Skeletal muscle cell (primary cell): ENCODE measurements around the gene C19orf25.

ENCODE experiments used
- DNase-seq: peaks from one replicate; pipeline ENCODE4 v3.0.0-alpha.2; 2010; ENCODE audit warnings: low read depth
- H3K4me3 ChIP-seq: 2 replicates; pipeline ENCODE4 v1.5.1; 2011; ENCODE audit warnings: low read depth, mild to moderate bottlenecking, control low read depth, low read length, moderate library complexity

Gene C19orf25

DNA sequence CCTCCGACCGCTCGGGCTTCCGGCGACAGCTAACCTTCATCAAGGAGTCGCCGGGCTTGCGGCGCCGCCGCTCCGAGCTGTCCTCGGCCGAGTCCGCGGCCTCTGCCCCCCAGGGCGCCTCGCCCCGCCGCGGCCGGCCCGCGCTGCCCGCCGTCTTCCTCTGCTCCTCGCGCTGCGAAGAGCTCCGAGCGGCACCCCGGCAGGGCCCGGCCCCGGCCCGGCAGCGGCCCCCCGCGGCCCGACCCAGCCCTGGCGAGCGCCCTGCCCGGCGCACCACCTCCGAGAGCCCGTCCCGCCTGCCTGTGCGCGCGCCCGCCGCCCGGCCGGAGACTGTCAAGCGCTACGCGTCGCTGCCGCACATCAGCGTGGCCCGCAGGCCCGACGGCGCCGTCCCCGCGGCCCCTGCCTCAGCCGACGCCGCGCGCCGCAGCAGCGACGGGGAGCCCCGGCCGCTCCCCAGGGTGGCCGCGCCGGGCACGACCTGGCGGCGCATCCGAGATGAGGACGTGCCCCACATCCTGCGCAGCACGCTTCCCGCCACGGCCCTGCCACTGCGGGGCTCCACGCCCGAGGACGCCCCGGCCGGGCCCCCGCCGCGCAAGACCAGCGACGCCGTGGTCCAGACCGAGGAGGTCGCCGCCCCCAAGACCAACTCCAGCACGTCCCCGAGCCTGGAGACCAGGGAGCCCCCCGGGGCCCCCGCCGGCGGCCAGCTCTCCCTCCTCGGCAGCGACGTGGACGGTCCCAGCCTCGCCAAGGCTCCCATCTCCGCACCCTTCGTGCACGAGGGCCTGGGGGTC lies 9.6 kb downstream of the C19orf25 start:
- H3K4me3 ChIP-seq = peak overlapping the region; percentile 32
- DNase-seq = no peak

DNA sequence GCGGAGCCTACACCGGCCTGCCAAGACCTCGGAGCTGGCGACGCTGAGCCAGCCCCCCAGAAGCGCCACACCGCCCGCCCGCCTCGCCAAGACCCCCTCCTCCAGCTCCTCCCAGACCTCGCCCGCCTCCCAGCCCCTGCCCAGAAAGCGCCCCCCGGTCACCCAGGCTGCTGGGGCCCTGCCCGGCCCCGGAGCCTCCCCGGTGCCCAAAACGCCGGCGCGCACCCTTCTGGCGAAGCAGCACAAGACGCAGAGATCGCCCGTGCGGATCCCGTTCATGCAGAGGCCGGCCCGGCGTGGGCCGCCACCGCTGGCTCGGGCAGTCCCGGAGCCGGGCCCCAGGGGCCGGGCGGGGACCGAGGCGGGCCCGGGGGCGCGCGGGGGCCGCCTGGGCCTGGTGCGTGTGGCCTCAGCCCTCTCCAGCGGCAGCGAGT lies 10.2 kb downstream of the C19orf25 start:
- no peak for DNase-seq
- peak overlapping the region; percentile 21 for H3K4me3 ChIP-seq

DNA sequence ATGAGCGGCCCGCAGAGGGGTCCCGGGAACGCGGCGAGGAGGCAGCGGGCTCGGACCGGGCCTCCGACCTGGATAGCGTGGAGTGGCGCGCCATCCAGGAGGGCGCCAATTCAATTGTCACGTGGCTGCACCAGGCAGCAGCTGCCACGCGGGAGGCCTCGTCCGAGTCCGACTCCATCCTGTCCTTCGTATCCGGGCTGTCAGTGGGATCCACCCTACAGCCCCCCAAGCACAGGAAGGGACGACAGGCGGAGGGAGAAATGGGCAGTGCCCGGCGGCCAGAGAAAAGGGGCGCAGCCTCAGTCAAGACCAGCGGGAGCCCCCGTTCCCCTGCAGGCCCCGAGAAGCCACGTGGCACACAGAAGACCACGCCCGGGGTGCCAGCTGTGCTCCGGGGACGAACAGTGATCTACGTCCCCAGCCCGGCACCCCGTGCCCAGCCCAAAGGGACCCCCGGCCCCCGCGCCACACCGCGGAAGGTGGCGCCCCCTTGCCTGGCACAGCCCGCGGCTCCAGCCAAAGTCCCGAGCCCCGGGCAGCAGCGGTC lies 10.7 kb downstream of the C19orf25 start:
- H3K4me3 ChIP-seq = peak overlapping the region; percentile 21
- no peak for DNase-seq

DNA sequence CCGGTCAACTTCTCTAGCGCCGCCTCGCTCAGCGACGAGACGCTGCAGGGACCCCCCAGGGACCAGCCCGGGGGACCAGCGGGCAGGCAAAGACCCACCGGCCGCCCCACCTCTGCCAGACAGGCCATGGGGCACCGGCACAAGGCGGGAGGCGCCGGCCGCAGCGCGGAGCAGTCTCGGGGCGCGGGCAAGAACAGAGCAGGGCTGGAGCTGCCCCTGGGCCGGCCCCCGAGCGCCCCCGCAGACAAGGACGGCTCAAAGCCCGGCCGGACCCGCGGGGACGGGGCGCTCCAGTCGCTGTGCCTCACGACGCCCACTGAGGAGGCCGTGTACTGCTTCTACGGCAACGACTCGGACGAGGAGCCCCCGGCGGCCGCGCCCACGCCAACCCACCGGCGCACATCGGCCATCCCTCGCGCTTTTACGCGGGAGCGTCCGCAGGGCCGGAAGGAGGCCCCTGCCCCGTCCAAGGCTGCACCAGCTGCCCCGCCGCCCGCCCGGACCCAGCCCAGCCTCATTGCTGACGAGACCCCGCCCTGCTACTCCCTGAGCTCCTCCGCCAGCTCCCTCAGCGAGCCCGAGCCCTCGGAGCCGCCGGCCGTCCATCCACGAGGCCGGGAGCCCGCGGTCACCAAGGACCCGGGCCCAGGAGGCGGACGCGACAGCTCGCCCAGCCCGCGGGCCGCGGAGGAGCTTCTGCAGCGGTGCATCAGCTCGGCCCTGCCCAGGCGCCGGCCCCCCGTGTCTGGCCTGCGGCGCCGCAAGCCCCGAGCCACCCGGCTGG lies 11.3 kb downstream of the C19orf25 start:
- DNase-seq = no peak
- H3K4me3 ChIP-seq = no peak overlapping the region

DNA sequence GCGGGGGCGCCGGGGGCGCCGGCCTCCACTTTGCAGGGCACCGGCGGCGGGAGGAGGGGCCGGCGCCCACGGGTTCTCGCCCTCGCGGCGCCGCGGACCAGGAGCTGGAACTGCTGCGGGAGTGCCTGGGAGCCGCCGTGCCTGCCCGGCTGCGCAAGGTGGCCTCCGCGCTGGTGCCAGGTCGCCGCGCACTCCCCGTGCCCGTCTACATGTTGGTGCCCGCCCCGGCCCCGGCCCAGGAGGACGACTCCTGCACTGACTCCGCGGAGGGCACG lies 11.9 kb downstream of the C19orf25 start:
- DNase-seq = no peak
- no peak overlapping the region for H3K4me3 ChIP-seq

DNA sequence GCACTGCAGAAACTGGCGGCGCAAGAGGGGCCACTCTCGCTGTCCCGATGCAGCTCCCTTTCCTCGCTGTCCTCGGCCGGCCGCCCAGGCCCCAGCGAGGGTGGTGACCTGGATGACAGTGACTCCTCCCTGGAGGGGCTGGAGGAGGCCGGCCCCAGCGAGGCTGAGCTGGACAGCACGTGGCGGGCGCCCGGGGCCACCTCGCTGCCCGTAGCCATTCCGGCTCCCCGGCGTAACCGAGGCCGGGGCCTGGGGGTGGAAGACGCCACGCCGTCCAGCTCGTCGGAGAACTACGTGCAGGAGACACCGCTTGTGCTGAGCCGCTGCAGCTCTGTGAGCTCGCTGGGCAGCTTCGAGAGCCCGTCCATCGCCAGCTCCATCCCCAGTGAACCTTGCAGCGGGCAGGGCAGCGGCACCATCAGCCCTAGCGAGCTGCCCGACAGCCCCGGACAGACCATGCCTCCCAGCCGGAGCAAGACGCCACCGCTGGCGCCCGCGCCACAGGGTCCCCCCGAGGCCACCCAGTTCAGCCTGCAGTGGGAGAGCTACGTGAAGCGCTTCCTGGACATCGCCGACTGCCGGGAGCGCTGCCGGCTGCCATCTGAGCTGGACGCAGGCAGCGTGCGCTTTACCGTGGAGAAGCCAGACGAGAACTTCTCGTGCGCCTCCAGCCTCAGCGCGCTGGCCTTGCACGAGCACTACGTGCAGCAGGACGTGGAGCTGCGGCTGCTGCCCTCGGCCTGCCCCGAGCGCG lies 12.4 kb downstream of the C19orf25 start:
- DNase-seq = no peak
- H3K4me3 ChIP-seq = no peak overlapping the region

DNA sequence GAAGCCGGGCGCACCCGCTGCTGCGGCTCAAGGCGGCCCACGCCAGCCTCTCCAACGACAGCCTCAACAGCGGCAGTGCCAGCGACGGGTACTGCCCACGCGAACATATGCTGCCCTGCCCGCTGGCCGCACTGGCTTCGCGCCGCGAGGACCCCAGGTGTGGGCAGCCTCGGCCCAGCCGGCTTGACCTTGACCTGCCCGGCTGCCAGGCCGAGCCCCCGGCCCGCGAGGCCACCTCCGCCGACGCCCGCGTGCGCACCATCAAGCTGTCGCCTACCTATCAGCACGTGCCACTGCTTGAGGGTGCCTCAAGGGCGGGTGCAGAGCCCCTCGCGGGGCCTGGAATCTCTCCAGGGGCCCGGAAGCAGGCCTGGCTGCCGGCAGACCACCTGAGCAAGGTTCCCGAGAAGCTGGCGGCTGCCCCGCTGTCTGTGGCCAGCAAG lies 13.0 kb downstream of the C19orf25 start:
- no peak for DNase-seq
- no peak overlapping the region for H3K4me3 ChIP-seq

DNA sequence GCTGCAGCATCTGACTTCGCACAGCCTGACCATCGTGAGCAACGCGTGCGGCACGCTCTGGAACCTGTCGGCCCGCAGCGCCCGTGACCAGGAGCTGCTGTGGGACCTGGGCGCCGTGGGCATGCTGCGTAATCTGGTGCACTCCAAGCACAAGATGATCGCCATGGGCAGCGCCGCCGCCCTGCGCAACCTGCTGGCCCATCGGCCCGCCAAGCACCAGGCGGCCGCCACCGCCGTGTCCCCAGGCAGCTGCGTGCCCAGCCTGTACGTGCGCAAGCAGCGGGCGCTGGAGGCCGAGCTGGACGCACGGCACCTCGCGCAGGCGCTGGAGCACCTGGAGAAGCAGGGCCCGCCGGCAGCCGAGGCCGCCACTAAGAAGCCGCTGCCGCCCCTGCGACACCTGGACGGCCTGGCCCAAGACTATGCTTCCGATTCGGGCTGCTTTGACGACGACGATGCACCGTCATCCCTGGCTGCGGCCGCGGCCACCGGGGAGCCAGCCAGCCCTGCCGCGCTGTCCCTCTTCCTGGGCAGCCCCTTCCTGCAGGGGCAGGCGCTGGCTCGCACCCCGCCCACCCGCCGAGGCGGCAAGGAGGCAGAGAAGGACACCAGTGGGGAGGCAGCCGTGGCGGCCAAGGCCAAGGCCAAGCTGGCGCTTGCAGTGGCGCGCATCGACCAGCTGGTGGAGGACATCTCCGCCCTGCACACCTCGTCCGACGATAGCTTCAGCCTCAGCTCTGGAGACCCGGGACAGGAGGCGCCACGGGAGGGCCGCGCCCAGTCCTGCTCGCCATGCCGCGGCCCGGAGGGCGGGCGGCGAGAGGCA lies 13.6 kb downstream of the C19orf25 start:
- DNase-seq = no peak
- no peak overlapping the region for H3K4me3 ChIP-seq

DNA sequence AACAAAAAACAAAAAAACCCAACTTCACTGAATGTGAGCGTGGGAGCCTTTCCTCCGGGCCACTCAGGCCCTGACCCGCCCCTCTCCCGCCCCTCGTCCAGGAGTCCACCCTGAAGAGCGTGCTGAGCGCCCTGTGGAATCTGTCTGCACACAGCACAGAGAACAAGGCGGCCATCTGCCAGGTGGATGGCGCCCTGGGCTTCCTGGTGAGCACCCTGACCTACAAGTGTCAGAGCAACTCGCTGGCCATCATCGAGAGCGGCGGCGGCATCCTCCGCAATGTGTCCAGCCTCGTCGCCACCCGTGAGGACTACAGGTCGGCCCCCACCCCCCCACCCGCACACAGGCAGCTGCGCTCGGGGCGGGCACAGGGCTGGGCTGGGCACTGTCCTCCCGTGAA lies 17.2 kb downstream of the C19orf25 start:
- no peak overlapping the region for H3K4me3 ChIP-seq
- no peak for DNase-seq

DNA sequence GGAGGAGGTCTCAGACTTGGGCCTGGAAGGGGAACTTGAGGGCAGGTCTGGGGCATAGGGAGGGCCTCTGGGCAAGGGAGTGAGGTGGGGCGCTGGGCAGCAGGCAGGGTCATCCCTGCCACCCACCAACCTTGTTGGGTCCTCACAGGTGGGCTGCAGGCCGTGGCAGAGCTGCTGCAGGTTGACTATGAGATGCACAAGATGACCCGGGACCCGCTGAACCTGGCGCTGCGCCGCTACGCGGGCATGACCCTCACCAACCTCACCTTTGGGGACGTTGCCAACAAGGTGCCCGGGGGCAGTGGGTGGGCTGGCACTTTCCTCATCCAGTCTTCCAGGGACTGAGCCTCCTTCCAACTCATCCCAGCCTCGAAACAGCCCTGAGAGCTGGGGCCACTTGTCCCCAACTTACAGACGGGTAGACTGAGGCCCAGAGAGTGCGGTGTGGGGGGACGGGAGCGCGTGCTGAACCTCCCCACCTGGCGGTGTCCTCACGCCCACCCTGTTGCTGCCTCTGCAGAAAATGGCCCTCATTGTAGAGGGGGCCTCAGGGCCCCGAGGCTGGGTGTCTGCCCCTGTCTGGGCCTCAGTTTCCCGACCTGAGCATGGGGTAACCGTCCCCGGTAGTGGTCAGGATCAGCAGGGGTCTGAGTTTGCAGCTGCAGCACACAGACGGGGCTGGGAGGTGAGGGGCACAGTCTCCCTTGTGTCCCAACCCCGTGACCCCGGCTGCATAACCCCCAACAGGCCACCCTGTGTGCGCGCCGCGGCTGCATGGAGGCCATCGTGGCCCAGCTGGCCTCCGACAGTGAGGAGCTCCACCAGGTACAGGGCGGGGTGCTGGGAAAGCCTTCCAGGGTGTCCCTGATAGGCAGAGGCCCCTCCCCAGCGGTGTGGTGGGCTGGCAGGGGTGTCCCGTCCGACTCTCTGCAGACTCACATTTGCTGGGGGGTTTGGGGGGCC lies 18.7 kb downstream of the C19orf25 start:
- H3K4me3 ChIP-seq = no peak overlapping the region
- no peak for DNase-seq

DNA sequence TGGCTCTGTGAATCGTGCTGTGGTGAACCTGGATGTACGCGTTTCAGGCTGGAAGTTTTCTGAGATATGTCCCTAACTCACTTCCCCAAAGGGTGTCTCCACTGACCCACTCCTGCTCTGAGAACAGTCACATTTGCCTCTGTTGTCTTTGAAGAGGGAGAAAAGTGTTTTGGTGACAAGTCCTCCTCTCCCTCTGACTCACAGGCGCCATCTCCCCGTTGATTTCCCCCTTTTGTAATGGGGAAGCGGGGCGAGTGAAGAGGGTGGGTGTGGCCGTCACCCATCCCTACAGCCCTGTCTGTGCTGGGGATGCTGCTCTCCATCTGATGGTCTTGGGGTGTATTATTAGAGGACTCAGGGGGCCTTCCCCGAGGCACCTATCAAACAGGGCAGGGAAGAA lies 19.5 kb downstream of the C19orf25 start:
- no peak for DNase-seq
- no peak overlapping the region for H3K4me3 ChIP-seq

DNA sequence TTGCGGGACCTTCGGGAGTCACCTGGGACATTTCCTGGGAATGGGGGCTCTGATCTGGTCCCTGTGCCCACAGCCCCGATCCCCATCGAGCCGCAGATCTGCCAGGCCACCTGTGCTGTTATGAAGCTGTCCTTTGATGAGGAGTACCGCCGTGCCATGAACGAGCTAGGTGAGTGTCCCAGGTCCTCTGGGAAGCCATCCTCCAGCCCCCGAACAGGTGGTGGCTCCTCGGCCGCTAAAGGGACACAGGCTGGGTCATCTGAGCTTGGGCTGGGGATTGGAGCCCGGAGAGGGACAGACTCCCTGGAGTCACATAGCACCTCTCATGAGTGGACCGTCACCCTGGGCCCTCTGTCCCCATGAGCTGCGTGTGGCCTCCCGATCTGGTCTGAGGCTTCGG lies 21.1 kb downstream of the C19orf25 start:
- DNase-seq = no peak
- H3K4me3 ChIP-seq = no peak overlapping the region

DNA sequence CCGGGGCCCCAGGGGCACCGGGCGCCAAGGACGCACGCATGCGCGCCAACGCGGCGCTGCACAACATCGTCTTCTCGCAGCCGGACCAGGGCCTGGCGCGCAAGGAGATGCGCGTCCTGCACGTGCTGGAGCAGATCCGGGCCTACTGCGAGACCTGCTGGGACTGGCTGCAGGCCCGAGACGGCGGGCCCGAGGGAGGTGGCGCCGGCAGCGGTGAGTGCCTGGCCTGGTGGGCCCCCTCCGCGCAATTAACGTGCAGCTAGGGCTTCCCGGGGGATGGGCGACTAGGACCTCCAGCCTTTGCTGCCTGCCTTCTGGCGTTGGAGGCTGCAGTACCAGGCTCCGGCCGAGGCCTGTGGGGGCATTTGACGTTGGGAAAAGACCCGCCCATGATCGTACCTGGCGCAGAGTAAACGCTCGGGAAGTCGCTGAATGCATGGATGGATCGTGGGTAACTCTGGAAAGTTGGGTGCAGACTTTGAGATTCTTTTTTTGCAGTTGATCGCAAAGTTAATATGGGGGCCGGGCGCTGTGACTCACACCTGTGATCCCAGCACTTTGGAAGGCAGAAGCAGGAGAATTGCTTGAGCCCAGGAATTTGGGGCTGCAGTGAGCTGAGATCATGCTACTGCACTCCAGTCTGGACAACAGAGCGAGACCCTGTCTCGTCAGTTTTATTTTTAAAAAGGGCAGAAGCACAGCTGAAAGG lies 21.8 kb downstream of the C19orf25 start:
- DNase-seq = no peak
- no peak overlapping the region for H3K4me3 ChIP-seq

DNA sequence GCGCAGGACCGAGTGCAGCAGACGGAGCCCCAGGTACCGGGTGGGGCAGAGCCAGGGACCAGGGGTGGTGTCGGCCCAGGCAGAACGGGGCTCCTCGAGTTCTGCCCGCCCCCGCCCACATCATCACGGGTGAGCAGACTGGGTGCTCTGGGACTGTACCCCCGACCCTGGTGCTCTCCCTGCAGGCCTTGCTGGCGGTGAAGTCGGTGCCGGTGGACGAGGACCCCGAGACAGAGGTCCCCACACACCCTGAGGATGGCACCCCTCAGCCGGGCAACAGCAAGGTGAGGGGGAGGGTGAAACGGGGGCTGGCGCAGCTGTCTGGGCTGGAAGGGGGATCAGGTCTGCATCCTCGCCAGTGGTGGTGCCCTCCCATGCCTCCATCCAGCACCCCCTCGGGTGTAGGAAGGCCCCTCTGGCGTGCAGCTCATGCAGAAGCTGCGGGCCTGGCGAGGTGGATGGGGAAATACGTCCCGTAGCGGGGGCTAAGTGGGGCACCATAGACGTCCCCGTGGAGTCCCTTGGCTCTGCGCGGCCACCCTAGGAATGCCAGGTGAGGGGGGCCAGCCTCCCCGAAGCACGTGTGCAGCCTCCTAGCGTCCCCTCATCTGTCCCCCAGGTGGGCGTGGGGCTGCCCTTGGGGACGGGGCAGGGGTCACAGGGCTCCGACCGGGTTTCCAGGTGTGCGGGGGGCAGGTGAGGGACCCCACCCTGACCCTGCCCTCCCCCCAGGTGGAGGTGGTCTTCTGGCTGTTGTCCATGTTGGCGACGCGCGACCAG lies 22.7 kb downstream of the C19orf25 start:
- H3K4me3 ChIP-seq = no peak overlapping the region
- DNase-seq = no peak

DNA sequence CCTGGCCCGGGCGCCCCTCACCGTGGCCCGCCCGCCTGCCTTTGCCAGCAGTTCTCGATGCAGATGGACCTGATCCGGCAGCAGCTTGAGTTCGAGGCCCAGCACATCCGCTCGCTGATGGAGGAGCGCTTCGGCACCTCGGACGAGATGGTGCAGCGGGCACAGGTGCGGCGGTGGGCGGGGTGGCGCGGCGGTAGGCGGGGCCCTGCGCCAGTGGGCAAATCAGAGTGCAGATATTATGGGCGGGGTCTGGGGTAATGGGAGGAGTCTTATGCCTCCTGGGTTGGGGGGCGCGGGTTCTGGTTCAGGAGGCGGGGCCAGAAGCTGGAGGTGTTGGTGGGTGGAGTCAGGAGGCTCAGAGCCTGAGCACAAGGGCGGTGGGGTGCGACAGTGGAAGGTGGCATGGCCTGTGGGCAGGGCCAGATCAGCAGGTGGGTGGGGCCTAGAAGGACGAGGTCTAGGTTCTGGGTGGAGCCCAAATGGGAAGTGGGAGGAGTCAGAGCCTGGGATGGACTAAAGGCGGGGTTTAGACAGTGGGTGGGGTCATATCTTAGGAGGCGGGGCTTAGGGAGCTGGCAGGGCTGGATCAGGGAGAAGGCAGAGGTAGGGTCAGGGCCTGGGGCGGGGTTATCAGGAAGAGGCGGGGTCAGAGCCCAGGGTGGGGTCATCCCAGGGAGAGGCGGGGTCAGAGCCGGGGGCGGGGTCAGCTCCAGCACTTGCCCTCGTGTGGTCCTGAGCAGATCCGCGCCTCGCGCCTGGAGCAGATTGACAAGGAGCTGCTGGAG lies 23.5 kb downstream of the C19orf25 start:
- H3K4me3 ChIP-seq = no peak overlapping the region

DNA sequence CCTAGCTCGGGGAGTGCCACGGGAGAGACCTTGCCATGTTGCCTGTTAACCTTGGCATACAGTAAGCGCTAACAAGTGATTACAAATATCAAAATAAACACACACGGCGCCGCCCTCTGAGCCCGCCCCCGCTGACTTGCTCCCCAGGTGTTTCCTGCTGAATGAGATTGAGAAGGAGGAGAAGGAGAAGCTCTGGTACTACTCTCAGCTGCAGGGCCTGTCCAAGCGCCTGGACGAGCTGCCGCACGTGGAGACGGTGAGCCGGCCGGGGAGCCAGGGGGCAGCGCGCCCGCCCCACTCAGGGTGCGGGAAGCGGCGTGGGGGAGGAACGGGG lies 24.0 kb downstream of the C19orf25 start:
- no peak for DNase-seq
- H3K4me3 ChIP-seq = no peak overlapping the region

More for the DNA sequence above, 23.5 kb downstream of the C19orf25 start:
- DNase-seq = no peak
